ENCODE measurements around the gene GARS1.
"Not testable (repeated sequence)": the region's sequence is repeated elsewhere in the genome, so short reads cannot be mapped to it uniquely, and the experiment has no call there.

Gene GARS1

GRCh38 chr7:30594540-30595435 lies at the start of gene GARS1:
GARS1 (plus strand) TSS chr7:30594878; CDS start chr7:30594922, 44 bp downstream.
- DNase-seq = peak; percentile 75

GRCh38 chr7:30545791-30546555 lies 48.7 kb upstream of the GARS1 start:
- no peak for DNase-seq

GRCh38 chr7:30546596-30546995 lies 48.1 kb upstream of the GARS1 start:
- no peak for DNase-seq

GRCh38 chr7:30548845-30549244 lies 45.8 kb upstream of the GARS1 start:
- DNase-seq = no peak

GRCh38 chr7:30549931-30550493 lies 44.7 kb upstream of the GARS1 start:
- no peak for DNase-seq

GRCh38 chr7:30552330-30552729 lies 42.3 kb upstream of the GARS1 start:
- no peak for DNase-seq

GRCh38 chr7:30553141-30553540 lies 41.5 kb upstream of the GARS1 start:
- no peak for DNase-seq

- DNase-seq = no peak
Measured at GRCh38 chr7:30553546-30553945, 41.1 kb upstream of the GARS1 start.

- DNase-seq = no peak
Measured at GRCh38 chr7:30555525-30555924, 39.2 kb upstream of the GARS1 start.

GRCh38 chr7:30556840-30557239 lies 37.8 kb upstream of the GARS1 start:
- DNase-seq = no peak

- DNase-seq = no peak
Measured at GRCh38 chr7:30557245-30557644, 37.4 kb upstream of the GARS1 start.

- no peak for DNase-seq
Measured at GRCh38 chr7:30559611-30560010, 35.1 kb upstream of the GARS1 start.

- no peak for DNase-seq
Measured at GRCh38 chr7:30561389-30561788, 33.3 kb upstream of the GARS1 start.

GRCh38 chr7:30562498-30562897 lies 32.2 kb upstream of the GARS1 start:
- DNase-seq = no peak

- no peak for DNase-seq
Measured at GRCh38 chr7:30562909-30563308, 31.8 kb upstream of the GARS1 start.

- DNase-seq = peak; percentile 39
Measured at GRCh38 chr7:30563326-30563942, 31.2 kb upstream of the GARS1 start.

- DNase-seq = peak; percentile 46
Measured at GRCh38 chr7:30564243-30564892, 30.3 kb upstream of the GARS1 start.

- DNase-seq = no peak
Measured at GRCh38 chr7:30566596-30566995, 28.1 kb upstream of the GARS1 start.

GRCh38 chr7:30567081-30567480 lies 27.6 kb upstream of the GARS1 start:
- no peak for DNase-seq

- DNase-seq = not testable (repeated sequence)
Measured at GRCh38 chr7:30570238-30570637, 24.4 kb upstream of the GARS1 start.

- DNase-seq = no peak
Measured at GRCh38 chr7:30572212-30572841, 22.4 kb upstream of the GARS1 start.

GRCh38 chr7:30575910-30576309 lies 18.8 kb upstream of the GARS1 start:
- DNase-seq = no peak
